ENCODE measurements around the gene PDE8B.

The PDE8B gene, protein sequence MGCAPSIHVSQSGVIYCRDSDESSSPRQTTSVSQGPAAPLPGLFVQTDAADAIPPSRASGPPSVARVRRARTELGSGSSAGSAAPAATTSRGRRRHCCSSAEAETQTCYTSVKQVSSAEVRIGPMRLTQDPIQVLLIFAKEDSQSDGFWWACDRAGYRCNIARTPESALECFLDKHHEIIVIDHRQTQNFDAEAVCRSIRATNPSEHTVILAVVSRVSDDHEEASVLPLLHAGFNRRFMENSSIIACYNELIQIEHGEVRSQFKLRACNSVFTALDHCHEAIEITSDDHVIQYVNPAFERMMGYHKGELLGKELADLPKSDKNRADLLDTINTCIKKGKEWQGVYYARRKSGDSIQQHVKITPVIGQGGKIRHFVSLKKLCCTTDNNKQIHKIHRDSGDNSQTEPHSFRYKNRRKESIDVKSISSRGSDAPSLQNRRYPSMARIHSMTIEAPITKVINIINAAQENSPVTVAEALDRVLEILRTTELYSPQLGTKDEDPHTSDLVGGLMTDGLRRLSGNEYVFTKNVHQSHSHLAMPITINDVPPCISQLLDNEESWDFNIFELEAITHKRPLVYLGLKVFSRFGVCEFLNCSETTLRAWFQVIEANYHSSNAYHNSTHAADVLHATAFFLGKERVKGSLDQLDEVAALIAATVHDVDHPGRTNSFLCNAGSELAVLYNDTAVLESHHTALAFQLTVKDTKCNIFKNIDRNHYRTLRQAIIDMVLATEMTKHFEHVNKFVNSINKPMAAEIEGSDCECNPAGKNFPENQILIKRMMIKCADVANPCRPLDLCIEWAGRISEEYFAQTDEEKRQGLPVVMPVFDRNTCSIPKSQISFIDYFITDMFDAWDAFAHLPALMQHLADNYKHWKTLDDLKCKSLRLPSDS
- total RNA-seq: 0 to 0.18 (median 0) reads per million in 4 experiments

DNA sequence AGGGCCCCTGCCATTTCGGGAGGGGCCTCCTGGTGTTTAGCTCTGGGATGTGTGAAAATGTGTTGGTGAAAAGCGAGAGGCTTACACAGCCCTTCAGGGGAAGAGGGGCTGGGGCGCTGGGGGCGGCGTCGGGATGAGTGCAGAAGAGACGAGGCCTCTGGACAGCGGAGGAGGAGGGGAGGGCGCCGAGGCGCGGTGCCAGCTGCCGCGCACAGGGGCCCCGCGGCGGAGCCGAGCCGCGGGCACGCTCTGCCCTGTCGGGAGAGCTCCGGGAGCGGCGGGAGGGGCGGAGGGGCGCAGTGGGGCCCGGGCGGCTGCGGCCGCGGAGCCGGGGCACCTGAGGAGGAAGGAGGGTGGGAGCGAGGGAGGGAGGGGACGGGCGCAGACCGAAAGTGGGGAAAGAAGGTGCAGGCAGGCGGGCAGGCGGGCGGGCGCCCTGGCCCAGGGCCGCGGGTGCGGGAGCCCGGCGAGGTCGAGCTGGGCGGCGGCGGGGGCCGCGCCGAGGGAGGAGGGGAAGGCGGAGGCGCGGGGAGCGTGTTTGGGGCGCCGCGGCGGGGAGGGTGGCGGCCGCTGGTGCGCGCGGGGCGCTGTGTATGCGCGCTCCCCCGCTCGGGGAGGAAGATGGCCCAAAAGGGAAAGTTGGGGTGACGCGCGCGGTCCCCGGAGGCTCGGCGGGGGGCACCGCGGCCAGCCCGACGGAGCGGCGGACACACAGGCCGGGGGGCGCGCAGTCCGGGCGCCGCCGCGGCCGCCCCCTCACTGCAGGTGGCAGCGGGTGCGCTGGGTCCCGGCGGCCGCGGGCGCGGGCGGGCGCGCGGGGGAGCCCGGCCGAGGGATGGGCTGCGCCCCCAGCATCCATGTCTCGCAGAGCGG lies at the start of gene PDE8B:
PDE8B (plus strand) TSS at position 590 of the 873 bp plus-strand sequence; CDS start at position 836, 246 bp downstream.
- no peak for DNase-seq

DNA sequence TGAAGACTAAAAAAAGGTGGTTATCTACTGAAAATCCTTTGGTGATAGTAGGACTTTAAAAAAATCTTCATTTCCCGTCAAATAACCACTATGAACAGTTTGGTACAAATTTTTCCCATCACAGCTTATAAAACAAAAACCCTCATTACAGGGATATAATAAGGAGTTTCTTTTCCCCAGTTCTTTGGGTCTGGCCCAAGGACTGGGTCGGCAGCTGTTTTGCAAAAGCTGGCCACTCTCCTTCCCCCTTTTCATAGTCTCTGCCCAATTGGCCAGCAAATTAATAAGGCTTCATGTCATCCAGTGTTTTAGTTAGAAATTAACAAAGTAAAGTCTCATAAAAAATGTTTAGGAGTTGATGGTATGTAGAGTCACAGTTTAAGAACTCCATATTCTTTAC lies 47.0 kb upstream of the PDE8B start:
- no peak for DNase-seq

DNA sequence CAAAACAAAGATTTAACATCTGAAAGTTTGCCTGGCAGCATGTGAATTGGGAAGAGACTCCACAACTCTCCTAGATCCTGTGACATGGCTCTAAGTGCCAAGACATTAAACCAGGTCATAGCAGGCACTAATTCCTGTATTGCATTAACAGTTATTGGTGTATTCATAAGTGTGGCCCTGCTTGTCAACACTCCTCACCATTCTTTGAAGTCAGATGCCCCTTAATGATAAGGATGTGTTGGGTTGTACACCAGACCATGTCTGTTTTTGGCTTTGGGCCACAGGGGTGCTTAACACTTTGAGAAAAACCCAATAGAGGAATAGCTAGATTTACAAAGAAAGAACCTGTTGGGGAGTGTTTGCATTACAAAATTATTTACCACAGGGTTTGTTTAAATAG lies 43.4 kb upstream of the PDE8B start:
- no peak for DNase-seq

DNA sequence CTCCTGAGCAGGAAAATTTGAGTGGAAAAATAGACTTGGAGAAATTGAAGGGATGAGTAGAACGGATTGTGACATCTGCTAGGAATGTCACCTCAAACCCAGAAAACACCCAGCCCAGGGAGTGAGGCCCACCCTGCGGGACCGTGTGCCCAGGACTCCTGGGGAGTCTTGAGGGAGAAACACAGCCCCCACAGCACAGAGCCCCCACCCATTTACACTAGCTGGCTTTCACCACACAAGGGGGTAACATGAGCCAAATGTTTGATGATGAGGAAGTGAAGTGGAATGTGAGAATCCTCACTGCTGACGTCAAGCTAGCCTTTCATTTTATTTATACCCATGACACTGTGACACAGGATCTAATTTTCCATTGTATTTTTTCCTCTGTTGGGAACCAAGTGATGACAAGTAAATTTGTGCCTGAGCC lies 42.8 kb upstream of the PDE8B start:
- DNase-seq: no peak

DNA sequence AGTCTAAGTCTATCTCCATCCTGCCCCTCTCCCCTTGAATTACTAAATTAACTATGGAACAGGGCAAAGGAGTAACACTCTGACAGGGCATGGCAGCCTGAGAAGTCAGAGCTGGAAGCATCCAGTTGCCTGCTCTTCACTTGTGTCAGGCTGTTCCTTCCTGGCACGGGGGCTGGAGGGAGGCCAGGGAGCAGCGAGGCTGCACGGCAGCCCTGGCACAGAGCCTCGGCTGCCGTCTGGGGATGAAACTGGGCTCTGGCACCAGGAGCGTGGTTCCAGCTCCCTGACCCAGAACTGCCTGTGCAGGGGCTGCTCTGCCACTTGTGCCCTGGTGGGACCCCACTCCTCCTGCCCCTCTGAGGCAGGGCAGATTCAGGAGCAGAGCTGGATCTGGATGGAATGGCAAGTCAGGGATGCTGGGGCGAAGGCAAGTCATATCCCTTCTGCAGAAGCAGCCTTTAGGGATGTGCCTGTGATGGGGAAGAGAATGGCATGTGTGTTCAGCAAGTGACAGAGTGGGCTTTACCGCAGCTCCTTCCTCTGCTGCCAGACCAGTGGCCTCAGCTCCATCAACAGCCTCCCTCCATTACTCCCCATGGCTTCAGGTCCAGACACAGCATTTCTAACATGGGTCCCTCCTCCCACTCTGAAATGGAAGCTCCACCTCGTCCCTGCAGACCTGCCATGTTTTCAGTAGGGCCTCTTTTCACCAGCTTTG lies 42.2 kb upstream of the PDE8B start:
- no peak for DNase-seq

DNA sequence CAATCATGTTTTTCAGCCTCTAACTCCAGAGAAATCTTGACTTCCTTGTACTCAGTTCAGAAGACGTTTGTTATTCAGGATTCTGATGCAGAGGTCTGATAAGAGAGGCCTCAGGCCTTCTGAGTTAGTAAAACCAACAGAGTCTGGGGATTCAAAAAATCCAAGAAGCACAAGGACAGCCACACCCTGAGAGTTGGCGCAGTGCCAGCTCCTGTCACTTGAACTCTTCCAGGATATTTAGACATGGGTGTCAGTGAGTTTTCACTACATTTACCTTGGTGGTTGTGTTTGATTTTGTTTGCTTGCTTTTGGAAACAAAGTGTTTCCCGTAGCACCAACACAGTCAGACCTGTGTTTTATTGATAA lies 41.6 kb upstream of the PDE8B start:
- no peak for DNase-seq

DNA sequence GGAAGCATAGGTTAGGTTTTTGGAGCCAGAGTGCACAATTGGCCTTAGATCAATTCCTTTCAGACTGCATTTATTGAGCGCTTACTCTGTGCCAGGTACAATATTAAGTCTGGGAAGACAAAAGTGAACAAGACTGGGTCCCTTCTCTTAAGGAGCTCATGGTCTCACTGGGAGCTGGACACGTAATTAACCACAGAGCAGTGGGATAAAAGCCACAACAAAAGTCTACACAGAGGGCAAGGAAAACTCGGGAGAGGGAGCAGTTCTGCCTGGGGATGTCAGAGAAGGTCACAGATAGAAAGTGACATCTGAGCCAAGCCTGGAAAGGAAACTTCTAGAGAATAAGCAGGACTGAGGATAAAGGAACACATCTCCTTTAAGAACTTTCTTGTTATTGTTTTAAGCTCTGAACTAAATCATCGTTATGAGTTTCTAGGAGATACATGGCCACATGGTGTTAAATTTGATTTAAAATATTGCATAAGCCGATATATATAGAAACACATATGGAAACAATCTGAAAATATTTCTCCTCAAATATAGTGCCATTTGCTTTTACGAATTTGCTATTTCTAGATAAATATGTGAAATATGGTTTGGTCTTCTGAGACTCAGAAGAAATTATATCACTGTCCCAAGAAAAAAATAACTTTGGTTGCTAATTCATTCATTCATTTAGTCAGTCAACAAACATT lies 40.1 kb upstream of the PDE8B start:
- DNase-seq: no peak

DNA sequence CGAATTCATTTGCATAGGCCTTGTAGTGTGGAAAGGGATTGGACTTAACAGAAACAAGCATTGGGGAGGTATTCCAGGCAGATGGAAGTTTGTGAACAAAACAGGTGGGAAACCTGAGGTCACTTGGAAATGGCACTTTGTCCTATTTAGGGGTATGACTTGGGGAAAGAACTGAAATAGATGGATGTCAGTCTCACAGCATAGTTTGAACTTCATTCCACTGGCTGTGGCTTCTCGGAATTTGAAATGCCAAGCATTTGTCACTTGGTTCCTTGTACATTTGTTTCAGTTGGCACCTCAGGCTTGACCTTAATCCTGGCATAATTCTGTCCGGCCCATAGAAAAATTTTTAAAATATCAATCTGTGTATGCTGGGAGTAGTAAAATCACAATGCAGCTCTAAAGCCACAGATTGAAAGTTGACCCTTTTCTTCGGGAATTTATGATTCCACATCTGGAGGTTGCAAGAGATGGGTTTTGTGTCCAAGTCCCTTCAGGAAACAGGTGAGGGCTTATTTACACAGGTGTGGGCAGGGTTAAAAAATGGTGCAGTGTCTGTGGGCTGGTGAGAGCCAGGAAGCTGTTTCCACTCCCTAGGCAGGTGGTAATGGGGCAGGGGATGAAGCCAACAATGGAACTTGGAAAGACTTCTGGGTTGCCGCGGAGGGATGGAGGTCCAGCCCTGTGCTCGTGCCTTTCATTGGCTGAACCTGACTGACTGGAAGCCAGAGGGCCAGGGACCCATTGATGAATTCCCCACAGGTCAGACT lies 39.2 kb upstream of the PDE8B start:
- no peak for DNase-seq

DNA sequence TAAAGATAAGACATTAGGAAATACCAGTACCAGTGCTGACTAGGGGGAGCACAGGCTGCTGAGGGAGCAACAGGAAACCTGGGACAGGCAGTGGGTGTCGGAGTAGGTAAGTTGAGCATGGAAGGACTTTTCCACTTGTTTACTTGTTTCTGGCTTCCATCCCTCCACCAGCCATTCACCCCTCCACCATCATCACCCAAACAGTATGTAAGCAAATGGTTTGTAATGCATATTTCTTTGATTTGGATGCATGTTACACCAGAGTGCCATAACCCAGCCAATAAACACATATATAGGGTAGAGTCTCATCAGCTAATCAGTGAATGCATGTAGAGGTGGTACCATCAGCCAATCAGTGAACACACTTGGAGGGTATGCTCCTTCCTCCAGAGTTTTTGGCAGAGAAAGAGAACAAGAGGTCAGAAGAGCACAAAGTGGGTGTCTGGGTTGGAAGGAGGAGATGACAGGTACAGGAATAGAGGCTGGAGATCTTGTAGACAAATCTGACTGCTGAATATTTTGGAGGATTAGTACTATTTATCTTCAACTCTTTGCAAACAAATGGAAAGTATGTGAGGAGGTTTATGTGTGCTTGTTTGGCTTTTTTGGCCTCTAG lies 37.7 kb upstream of the PDE8B start:
- no peak for DNase-seq

DNA sequence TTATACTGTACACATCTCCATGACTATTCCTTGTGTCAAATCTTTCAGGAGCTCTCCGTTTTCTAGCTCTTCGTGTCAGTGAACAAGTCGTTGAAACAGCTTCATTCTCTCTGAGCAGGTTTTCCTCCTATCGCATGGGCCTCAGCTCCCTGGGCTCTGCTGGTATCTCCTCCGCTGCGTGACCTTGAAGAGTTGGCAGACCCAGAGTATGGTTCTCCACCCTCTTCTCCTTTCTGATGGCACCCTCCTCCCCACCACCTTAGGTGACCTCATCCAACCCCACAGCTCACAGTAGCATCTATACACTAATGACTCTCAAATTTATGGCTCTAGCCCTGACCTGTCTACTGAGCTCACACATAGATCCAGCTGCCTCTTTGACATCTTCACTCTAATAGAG lies 36.0 kb upstream of the PDE8B start:
- DNase-seq: no peak

DNA sequence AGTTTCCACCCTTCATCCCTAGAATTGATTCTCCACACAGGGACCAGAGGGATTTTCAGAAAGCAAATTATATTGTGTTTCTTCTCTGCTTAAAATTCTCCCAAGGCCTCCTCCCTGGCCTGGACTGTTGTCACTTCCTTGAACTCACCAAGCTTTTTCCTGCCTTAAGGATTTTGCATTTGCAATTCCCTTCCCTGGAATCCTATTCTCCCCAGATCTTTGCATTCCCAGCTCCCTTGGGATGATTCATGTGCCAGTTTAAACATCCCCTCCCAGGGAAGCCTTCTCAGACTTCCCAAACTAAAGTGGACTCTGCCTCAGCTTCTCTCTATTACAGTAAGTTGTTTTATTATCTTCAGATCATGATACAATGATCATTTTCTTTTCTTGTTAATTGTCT lies 35.2 kb upstream of the PDE8B start:
- DNase-seq: no peak

DNA sequence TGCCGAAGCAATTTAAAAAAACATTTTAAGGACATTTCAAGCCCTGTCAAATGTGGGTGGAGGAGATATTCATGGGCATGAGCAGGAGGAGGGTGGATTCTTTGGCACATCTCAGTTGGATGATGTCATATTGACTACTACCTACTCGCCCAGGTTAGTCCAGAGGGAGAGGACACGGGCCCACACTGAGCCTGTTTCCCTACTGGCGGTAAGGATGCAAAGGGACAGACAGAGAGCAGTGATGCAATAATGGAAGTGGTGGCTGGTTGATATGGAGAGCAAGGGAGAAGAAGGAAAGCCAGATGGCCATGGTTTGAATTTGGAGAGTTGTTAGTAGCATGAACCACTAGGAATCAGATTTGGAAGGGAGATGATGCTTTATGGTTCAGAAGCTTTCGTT lies 34.1 kb upstream of the PDE8B start:
- no peak for DNase-seq

DNA sequence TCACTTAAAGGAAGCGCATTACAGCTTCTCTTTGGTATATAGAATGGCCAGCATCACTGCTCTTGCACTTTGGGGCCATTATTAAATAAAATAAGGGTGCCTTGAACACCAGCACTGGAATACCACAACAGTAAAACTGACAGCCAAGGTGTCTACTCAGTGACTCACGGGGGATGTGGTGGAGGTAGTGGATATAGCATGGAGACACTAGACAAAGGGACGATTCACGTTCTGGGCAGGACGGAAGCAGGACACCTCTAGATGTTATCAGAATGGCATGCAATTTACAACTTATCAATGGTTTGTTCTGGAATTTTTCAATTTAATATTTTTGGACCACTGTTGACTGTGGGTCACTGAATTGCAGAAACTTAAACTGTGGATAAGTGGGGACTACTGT lies 32.9 kb upstream of the PDE8B start:
- DNase-seq: no peak

DNA sequence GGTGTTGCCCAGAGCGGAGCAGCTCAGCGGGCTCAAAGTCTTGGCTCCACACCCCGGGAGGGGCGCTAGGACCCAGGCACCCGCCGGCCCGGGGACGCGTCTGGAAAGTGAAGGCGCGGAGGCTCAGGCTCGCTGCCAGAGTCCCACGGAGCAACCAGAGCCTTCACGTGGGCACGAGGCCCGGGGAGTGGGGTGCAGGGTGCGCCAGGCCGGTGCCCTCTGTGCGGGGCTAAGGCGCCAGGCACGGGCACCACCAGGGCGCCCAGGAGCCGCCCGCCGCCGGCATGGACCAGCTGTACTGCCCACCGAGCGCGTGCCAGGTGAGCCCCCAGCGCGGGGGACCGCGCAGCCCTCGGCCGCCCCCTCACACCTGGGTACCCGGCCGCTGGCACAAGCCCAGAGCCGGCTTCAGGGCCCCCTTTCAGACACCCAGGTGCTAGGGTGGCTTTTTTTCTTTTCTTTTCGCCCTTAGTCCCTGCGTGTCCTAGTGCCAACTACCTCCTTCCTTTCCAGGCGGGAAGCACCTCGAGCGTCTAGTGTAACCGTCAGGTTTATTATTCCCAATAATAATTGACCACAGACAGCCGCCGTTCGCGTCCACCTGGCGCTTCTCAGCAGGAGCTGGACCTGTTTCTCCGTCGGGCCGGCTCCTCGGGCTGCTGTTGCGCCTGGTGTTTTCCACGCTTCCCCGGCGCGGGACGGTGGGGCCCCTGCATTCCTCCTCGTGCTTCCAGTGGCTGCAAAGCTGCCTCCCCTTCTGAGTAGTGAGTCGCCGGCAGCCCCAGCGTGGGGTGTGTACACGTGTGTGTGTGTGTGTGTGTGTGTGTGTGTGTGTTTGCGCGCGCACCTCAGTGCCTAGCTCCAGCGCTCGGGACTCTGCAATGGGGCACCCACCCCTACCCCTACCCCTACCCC lies 30.1 kb upstream of the PDE8B start:
- no peak for DNase-seq

DNA sequence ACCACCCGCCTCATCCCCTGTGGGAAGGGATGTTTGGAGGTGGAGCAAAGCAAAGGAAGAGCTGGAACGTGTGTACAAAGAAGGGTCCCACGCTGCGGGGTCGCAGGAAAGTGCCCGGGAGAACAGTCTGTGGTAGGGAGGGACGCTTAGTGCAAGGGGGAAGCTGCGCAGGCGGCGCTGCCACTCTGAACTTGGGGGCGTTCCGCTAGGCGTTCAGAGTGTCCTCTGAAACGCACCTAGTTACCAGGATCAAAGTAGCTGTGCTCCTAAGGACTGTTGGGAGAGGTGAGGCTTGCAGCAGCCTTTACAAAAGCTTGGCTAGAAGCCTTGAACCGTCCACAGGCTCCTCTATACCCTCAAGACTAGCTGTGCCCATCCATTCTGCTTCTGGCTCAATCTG lies 29.3 kb upstream of the PDE8B start:
- DNase-seq: no peak

DNA sequence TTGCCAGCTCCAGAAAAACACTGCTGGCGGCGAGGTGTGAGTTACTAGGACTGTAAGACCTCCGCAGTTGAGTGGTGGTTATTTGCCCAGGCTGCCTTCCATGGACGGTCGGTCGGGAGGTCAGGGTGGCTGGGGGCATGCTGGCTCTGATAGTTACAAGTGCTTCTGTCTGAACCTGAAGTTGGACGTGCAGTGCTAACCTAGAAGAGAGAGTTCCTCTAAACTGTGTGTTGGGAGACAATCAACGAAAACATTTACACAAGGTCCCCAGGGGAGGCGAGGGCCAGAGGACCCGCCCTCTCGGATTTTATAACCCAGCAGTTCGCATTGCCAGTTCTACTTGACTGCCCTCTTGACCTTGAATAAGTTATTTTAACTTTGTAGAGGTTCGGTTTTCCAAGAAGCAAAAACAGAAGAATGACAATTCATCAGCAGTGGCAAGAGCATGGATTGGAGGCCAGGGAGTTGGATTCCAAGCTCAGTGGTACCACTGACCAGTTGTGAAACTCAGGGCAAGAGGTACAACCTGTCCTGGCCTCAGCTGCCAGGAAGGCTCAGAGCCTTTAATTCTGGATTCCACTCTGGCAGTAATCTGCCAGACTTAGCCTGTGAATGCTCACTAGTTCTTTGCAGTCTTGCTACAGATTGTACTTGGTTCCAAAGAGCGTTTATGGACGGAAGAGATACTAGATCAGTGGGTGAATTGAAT lies 28.7 kb upstream of the PDE8B start:
- no peak for DNase-seq

DNA sequence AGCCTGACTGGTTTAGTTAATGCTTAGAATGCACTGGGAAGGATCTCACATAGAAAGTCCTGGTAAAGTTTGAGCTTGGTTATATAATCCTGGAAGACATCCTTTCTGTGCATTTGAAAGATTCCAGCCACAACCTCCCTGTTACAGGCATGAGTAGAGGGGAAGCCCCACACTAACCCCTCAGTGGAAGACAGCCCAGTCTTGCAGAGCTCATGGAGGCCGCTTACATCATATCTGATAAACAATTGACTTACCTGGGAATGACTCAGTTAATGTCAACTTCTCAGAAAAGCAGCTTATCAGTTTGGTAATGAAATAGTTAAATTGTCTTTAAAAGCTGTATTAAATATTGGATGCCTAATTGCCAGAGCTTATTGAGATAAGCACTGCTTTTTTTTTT lies 28.1 kb upstream of the PDE8B start:
- no peak for DNase-seq

DNA sequence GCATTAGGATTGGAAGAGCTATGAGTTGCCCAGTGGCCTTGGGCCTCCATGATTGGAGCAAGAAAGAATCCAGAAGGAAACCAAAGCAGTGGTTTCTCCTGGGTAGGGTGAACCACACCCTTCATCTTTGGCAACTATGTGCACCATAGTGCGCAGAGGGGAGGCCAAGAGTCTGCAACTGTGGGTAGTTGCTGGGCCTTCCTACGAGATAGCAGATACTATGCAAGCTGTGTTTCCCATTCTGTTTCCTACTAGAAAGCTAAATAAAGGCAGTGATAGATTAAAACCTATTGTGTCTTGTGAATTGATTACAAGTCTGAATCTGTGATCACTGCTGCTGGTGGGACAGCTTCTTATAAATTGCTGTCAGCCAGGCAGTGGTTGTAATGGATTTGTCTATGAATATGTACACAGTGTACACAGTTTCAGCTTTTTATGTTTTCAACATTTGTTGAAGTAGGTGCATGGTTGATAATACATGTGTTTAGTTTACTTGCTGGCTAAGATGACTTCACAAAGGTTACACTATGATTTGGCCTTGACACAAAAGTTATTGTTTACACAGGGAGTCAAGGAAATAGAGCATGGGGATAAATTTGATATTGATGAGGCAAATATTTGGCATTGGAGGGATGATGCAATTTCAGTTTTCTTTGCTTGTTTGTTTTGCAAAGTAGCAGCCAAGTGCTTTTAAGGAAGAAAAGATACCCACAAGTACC lies 23.7 kb upstream of the PDE8B start:
- no peak for DNase-seq

All from effector CD8-positive, alpha-beta T cell (primary cell).